Mucosa of rectum (tissue), 2 donors: Measurements from ENCODE around the gene RBPJL.

Experiments used
- H3K27ac ChIP-seq, 2 donors: one replicate each; pipeline ENCODE4 v1.7.0; 2013; ENCODE audit warnings: inconsistent platforms in 2 of 2, low read depth in 2 of 2, low read length in 2 of 2
- H3K27me3 ChIP-seq, 2 donors: one replicate each; pipeline ENCODE4 v1.7.0; 2013; ENCODE audit warnings: low read length in 2 of 2; ENCODE audit not compliant: control insufficient read depth in 2 of 2, insufficient read depth in 2 of 2
- H3K36me3 ChIP-seq, 2 donors: one replicate each; pipeline ENCODE4 v1.7.0; 2013; ENCODE audit warnings: low read length in 2 of 2; ENCODE audit not compliant: control insufficient read depth in 2 of 2, insufficient read depth in 2 of 2
- H3K4me1 ChIP-seq, 2 donors: one replicate each; pipeline ENCODE4 v1.7.0; 2013; ENCODE audit warnings: low read length in 2 of 2, mild to moderate bottlenecking in 1 of 2; ENCODE audit not compliant: control insufficient read depth in 2 of 2, insufficient read depth in 2 of 2
- H3K4me3 ChIP-seq, 2 donors: one replicate each; pipeline ENCODE4 v1.7.0; 2013; ENCODE audit warnings: low read length in 2 of 2
- H3K9ac ChIP-seq, 2 donors: one replicate each; pipeline ENCODE4 v1.7.0; 2013; ENCODE audit warnings: low read length in 2 of 2, low read depth in 1 of 2, mild to moderate bottlenecking in 1 of 2
- H3K9me3 ChIP-seq, 2 donors: one replicate each; pipeline ENCODE4 v1.7.0; 2013; ENCODE audit warnings: low read length in 2 of 2; ENCODE audit not compliant: control insufficient read depth in 2 of 2
- donor health status: healthy.
- donor health status: Normal muscosa, but diverticular disease.

The RBPJL gene

DNA sequence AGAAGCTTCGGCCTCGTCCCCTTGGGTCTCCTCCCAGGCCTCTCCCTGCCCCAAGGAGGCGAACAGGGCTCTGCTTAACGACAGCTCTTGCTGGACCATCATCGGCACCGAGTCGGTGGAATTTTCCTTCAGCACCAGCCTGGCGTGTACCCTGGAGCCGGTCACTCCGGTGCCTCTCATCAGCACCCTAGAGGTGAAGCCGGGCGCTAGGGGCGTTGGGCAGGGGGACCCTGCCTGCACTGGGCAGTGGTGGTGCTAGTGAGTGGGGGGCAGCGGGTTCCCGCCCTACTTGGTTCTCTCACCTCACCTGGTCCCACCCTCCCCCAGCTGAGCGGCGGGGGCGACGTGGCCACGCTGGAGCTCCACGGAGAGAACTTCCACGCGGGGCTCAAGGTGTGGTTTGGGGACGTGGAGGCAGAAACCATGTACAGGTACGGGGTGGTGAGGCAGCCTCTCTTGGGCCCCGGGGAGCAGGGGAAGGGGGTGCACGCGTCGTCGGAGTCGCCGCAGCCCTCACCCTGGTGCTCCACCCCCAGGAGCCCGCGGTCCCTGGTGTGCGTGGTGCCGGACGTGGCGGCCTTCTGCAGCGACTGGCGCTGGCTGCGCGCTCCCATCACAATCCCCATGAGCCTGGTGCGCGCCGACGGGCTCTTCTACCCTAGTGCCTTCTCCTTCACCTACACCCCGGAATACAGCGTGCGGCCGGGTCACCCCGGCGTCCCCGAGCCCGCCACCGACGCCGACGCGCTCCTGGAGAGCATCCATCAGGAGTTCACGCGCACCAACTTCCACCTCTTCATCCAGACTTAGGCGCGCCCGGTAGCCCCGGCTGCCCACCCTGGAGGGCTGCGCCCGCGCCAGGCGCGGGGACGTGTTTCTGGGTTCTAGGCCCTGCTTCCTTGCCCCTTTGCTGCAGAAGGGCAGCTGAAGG, 9.8 kb downstream of the RBPJL start:
- H3K9ac ChIP-seq = no peak overlapping the region
- no peaks in the 10 kb centered on the region for H3K36me3 ChIP-seq
- no peak overlapping the region for H3K27ac ChIP-seq
- H3K4me1 ChIP-seq = peaks cover 0 to 3% of the 10 kb centered on the region in 2 donors
- H3K4me3 ChIP-seq = no peak overlapping the region
- H3K9me3 ChIP-seq = no peaks in the 10 kb centered on the region
- H3K27me3 ChIP-seq = peaks cover 10 to 24% of the 10 kb centered on the region in 2 donors

DNA sequence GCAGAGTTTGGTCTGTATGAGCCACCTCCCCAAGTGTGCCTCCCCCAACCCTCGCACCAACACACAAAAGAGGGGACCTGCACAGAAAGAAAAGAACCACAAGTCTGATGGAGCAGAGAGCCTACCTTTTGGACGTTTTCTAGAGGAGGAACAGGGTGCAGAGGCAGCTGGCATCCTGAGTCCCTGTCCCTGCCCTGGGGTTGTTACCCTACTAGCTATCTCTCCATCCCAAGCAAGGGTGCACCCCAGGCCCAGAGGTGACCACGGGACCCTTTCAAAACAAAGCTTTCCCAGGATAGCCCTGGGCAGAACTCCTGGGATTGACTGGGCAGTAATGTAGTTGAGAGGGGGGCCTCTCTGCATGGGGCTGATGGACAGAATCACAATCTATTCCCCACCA, 11.2 kb downstream of the RBPJL start:
- Histone ChIP-seq H3K4me3 (no peak overlapping the region), H3K9ac (no peak overlapping the region), H3K9me3 (no peaks in the 10 kb centered on the region), H3K4me1 (peaks cover 0 to 15% of the 10 kb centered on the region in 2 donors), H3K27me3 (peaks cover 10 to 18% of the 10 kb centered on the region in 2 donors), H3K27ac (no peak overlapping the region), H3K36me3 (no peaks in the 10 kb centered on the region)

DNA sequence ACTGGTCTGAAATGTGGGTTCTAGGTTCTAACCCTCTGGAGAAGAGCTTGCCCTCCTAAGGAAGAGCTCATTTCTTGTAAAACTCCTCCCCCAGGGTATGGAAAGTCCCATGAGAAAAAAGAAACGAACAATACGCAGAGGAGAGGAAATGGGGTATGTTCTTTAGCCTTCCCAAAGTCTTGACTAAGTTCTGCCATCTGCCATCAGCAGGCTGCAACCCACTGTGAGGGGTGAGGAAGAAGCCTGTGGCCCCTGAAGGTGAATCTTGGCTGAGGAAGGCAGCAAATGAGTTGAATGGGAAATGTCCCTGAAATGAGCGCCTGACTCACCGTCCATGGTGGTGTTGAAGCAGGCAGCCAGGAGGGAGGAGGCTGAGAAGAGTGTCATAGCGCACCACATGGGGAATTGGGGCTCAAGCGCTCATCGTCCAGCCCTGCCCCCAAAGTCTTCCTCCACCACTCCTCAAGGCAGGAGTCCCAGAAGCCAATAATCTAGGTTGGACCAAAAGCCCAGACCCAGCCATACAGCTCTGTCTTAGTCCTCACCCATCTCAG, 11.8 kb downstream of the RBPJL start:
- Histone ChIP-seq H3K27me3 (peaks cover 10 to 18% of the 10 kb centered on the region in 2 donors), H3K4me3 (no peak overlapping the region), H3K9ac (no peak overlapping the region), H3K9me3 (no peaks in the 10 kb centered on the region), H3K4me1 (peaks cover 0 to 18% of the 10 kb centered on the region in 2 donors), H3K27ac (no peak overlapping the region), H3K36me3 (no peaks in the 10 kb centered on the region)

DNA sequence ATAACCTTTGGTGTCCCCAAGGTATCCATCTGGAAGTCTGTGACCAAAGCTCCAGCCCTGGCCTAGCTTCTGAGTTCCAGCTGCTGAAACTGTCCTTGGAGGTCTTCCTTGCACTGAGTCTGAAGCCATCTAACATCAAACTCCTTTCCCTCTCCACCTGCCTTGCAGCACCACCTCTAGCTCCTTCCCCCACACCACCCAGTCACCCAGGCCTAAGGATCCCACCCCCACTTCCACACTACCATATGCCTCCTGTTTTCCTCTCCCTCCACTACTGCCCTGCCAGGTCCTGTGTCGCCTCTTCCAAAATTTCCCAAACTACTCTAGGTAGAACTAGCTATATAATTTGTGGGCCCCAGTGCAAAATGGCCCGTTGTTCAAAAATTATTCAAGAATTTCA, 12.3 kb downstream of the RBPJL start:
- Histone ChIP-seq H3K9me3 (no peaks in the 10 kb centered on the region), H3K27me3 (peaks cover 10 to 18% of the 10 kb centered on the region in 2 donors), H3K27ac (no peak overlapping the region), H3K36me3 (no peaks in the 10 kb centered on the region), H3K9ac (no peak overlapping the region), H3K4me1 (peaks cover 0 to 18% of the 10 kb centered on the region in 2 donors), H3K4me3 (no peak overlapping the region)

DNA sequence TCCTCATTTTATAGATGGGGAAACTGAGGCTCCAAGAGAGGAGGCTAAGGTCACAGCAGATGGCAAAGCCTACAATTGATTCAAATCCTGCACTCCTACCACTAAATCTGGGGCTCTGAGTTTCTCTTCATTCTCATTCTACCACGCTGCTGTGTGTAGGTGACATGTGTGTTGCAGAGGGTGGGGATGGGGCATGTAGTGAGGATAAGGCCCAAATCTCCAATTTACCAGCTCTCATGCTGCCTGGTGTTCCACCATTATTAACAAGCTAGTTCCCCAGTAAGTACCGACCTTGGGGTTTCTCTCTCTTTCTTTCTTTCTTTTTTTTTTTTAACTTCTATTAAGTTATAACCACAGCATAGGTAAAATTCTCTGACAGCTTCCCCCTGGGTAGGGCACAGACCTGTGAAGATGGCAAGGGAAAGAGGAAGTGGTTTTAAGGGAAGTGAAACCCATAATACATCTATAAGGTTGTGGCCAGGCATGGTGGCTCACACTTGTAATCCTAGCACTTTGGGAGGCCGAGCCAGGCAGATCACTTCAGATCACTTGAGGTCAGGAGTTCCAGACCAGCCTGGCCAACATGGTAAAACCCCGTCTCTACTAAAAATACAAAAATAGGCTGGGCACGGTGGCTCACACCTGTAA, 14.4 kb downstream of the RBPJL start:
- Histone ChIP-seq H3K27me3 (peaks cover 7 to 15% of the 10 kb centered on the region in 2 donors), H3K4me1 (peaks cover 0 to 18% of the 10 kb centered on the region in 2 donors), H3K27ac (peak overlapping the region; percentile 8 to 16), H3K4me3 (no peak overlapping the region), H3K9me3 (no peaks in the 10 kb centered on the region), H3K9ac (no peak overlapping the region), H3K36me3 (peaks cover 4 to 12% of the 10 kb centered on the region in 2 donors)

DNA sequence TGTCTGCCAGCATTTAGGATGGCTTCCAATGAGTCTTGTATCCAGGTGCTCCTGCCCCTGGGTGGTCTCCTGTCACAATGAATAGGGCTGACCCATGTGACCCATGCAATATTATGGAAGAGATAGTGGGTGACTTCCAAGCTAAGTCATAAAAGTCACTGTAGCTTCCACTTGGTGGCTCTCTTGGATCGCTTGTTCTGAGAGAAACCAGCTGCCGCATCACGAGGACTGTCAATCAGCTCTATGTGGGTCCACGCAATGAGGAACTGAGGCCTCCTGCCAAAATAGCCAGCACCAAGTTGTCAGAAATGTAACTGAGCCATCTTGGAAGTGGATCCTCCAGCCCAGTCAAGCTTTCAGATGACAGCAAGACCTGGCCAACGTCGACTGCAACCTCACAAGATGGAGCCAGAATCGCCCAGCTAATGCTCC, 16.3 kb downstream of the RBPJL start:
- H3K27me3 ChIP-seq = peaks cover 0 to under 1% of the 10 kb centered on the region in 2 donors
- H3K9ac ChIP-seq = no peak overlapping the region
- H3K36me3 ChIP-seq = peaks cover 13 to 23% of the 10 kb centered on the region in 2 donors
- no peak overlapping the region for H3K4me3 ChIP-seq
- H3K27ac ChIP-seq = peak overlapping the region in 1 of 2 donors; percentile 34
- no peaks in the 10 kb centered on the region for H3K9me3 ChIP-seq
- H3K4me1 ChIP-seq = peaks cover 0 to 18% of the 10 kb centered on the region in 2 donors

DNA sequence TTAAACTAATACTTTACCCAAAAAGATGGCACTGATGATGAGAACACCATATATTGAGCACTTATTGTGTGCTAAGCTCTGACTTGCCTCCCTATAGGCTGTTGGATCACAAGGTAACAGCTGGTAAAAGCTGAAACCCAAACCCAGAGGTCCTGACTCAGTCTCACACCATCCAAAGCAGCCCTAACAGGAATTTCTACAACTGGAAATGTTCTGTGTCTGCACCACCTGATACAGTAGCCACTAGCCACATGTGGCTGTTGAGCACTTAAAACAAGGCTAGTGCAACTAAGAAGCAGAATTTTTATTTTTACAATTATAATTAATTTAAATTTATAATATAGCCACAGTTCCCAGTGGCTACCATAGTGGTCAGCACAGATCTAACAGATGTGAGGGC, 17.1 kb downstream of the RBPJL start:
- no peaks in the 10 kb centered on the region for H3K27me3 ChIP-seq
- no peak overlapping the region for H3K9ac ChIP-seq
- no peak overlapping the region for H3K4me3 ChIP-seq
- H3K27ac ChIP-seq = no peak overlapping the region
- peaks cover 21 to 30% of the 10 kb centered on the region in 2 donors for H3K36me3 ChIP-seq
- H3K9me3 ChIP-seq = no peaks in the 10 kb centered on the region
- peaks cover 0 to 18% of the 10 kb centered on the region in 2 donors for H3K4me1 ChIP-seq

DNA sequence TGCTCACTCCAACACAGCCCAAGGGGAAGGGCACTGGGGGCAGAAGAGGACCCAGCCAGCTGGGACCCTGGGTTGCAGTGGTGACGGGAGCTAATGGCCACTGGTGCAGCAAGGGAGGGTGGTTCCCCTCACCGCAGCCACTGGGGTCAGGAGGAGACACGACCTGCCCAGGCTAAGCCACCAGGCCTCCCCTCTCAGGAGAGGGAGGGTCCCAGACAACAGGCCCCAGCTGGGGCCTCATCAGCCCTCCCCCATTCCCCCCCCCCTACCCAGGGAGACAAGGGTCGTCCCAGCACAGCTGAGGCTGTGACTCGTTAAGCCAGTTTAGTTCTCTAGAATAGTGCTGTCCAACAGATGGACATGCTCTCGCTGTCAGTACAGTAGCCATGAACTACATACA, 18.7 kb downstream of the RBPJL start:
- Histone ChIP-seq H3K27ac (no peak overlapping the region), H3K36me3 (peaks cover 36 to 44% of the 10 kb centered on the region in 2 donors), H3K4me3 (no peak overlapping the region), H3K9me3 (no peaks in the 10 kb centered on the region), H3K4me1 (peaks cover 0 to 18% of the 10 kb centered on the region in 2 donors), H3K9ac (no peak overlapping the region), H3K27me3 (no peaks in the 10 kb centered on the region)

DNA sequence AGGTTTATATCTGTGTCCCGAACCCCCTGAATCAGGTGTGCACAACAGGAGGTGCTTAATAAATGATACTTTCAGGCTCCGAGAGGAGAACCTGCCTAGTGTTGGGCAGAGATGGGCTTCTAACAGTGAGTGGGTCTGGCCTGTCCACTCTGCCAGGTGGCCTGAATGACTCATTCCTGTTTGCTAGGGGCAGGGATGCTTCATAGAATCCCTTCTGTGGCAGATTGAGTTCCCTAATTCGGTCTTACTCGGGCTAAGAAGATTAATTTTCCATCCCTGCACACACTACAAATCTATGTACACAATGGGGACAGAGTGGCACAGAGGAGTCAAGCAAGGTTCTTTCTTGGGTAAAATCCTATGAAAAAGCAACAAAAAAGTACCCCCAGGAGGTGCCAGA, 21.8 kb downstream of the RBPJL start:
- H3K4me1 ChIP-seq = no peaks in the 10 kb centered on the region
- H3K36me3 ChIP-seq = peaks cover 58 to 63% of the 10 kb centered on the region in 2 donors
- H3K9ac ChIP-seq = no peak overlapping the region
- H3K9me3 ChIP-seq = no peaks in the 10 kb centered on the region
- no peak overlapping the region for H3K4me3 ChIP-seq
- H3K27ac ChIP-seq = no peak overlapping the region
- H3K27me3 ChIP-seq = no peaks in the 10 kb centered on the region
